Fibroblast of pulmonary artery (primary cell): ENCODE results near the gene ECT2L.
A peak's percentile ranks its signal among the peaks of the same experiment; 100 is the strongest.

Experiments
- DNase-seq: peaks from one replicate; pipeline ENCODE4 v3.0.0-alpha.2; 2010; ENCODE audit warnings: low read depth
- H3K4me3 ChIP-seq: replicated peaks from 2 replicates; pipeline ENCODE4 v1.5.1; 2011; ENCODE audit warnings: low read depth, mild to moderate bottlenecking, control low read depth, low read length, moderate library complexity
- TF ChIP-seq, protein P1 (sequence below): IDR thresholded peaks from 2 replicates; pipeline ENCODE4 v1.5.1; 2011; ENCODE audit warnings: mild to moderate bottlenecking, control low read depth, low read length, inconsistent platforms; ENCODE audit errors: missing control alignments

Gene ECT2L

DNA sequence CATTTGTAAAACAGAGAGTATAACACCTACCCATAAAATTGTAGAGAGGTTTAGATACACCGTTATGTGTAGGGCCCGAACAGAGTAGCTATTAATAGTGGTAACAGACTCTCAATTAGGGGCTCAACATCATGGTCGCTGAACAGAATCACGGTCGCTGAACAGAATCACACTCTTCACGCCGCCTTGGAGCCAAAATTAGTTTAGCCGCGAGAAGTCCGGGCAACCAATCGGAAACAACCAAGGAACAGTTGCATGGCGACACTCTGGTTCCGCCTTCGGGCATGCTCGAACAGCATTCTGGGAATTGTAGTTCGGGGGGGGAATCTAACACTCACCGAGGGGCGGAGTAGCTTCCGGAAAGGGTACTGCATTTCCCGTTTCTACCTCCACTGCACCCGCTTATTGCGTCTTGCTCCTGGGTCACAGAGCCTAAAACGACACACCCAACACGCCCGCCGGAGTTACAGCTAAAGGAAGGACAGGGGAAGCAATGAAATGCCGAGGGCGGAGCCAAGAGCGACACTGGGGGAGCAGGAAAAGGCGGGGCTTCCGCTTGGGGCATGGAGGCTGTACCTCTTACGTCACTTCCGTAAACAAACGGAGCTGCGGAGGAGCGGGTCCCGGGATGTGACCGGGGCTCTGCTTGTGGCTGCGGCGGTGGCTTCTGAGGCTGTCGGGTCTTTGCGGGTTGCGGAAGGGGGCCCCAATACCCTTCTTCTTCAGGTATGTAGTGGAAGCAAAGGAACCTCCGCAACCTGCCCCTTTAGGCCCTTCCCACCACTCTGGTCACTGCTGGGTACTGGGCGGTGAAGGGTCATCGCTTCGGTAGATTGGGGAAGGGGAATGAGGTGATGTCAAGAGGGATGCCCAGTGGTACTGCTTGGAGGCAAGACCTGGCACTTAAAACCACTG is 22.5 kb upstream of the ECT2L start, which contains the start of gene CCDC28A:
CCDC28A (plus strand) TSS at position 593 of the 915 bp plus-strand sequence. CDS start 2,352 bp downstream, outside the sequence.
- peak within 1 kb of the TSS; percentile 90 for H3K4me3 ChIP-seq
- DNase-seq: peak; percentile 97
- TF ChIP-seq, protein P1, sequence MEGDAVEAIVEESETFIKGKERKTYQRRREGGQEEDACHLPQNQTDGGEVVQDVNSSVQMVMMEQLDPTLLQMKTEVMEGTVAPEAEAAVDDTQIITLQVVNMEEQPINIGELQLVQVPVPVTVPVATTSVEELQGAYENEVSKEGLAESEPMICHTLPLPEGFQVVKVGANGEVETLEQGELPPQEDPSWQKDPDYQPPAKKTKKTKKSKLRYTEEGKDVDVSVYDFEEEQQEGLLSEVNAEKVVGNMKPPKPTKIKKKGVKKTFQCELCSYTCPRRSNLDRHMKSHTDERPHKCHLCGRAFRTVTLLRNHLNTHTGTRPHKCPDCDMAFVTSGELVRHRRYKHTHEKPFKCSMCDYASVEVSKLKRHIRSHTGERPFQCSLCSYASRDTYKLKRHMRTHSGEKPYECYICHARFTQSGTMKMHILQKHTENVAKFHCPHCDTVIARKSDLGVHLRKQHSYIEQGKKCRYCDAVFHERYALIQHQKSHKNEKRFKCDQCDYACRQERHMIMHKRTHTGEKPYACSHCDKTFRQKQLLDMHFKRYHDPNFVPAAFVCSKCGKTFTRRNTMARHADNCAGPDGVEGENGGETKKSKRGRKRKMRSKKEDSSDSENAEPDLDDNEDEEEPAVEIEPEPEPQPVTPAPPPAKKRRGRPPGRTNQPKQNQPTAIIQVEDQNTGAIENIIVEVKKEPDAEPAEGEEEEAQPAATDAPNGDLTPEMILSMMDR: no peak

DNA sequence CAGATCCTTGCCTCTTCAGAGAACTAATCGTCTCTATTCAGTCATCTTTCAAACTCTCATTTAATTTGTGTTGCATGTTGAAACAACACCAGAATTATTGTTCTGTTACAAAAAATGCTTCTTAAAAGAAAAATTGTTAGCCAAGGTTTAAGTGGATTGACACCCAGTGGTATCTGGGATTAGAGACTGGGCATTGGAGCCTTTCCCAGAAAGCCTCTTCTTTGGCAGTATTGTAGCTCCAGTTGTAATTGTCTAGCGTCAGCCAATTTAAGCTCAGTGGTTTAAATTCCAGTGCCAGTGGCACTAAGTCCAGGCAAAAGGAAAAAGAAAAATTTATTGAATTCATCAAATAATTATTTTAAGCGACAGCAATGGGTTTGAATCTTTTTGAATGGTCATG is 21.5 kb upstream of the ECT2L start:
- DNase-seq: no peak
- TF ChIP-seq, protein P1: no peak
- peak overlapping the region; percentile 90 for H3K4me3 ChIP-seq

DNA sequence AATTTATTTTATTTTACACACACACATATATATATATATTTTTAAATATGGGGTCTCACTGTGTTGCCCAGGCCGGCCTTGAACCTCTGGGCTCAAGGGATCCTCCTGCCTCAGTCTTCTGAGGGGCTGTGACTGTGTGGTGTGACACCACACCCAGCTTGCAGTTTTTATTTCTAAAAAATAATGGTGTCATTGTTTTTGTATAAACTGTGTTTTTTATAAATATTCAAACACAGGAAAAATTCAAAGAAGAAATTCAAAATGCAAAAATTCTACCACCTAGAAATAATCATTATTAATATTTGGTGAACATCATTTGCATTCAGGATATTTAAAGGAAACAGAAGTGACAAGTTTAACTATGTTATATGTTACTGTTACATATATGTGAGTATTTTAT is 19.2 kb upstream of the ECT2L start:
- no peak overlapping the region for H3K4me3 ChIP-seq
- TF ChIP-seq, protein P1: no peak
- no peak for DNase-seq

DNA sequence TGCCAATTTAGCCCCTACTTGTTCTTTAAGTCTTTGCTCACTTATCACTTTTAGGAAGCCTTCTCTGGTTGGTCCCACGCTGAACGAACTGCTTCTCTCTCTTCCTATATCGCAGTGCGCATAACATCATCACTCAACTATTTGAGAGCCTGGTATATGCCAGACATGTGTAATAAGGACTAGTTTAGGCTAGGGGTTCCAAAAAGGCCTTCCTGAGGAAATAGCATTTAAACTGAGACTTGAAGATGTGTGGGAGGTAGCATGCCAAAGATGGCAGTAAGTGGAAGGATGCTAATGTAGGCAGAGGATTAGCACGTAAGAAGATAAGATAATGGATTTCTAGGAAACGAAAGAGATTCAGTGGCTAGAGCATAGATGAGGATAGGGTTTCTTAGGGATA is 17.6 kb upstream of the ECT2L start:
- H3K4me3 ChIP-seq: no peak overlapping the region
- TF ChIP-seq, protein P1: no peak
- DNase-seq: peak; percentile 82

DNA sequence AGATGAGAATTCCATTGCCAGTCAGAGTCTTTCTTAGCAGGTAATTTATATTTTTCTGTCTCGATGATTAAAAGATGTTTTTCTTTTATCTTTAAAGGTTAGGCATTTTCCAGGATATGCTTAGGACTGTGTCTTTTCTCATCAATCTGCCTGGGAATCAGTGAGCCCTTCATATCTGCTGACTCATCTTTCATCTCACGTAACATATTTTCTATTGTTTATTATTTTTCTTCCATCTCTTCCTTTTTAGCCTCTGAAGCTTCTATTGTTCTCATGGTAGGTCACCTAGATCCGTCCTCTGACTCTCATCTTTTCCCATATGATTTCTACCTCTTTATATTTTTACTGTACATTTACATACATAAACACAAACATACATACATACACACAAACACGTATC is 13.6 kb upstream of the ECT2L start:
- no peak for DNase-seq
- TF ChIP-seq, protein P1: no peak
- H3K4me3 ChIP-seq: no peak overlapping the region

DNA sequence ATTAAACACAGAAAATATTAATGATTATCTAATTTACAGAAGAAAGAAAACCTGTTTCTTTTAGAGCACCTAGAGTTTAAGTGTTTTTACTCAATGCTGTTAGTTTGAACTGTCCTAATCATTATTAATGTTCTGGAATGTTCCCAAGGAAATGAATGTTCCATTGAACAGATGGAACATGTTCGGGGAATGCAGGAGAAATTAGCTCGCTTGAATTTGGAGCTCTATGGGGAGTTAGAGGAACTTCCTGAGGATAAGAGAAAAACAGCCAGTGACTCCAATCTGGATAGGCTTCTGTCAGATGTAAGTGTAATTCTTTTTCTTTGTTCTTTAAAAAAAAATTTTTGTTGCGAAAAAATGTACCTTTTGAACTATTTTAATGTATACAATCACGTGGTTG is 10.8 kb upstream of the ECT2L start:
- TF ChIP-seq, protein P1: no peak
- H3K4me3 ChIP-seq: no peak overlapping the region
- peak; percentile 25 for DNase-seq
